ENCODE results near the gene OR1K1.

GRCh38 chr9:122754825-122755224 lies 45.1 kb upstream of the OR1K1 start:
- no peak for TF ChIP-seq SUZ12 (IDR thresholded peaks at IDR 0.05; ENCODE audit: extremely low read depth, insufficient read depth, insufficient read length)
- TF ChIP-seq ZNF274 (IDR thresholded peaks at IDR 0.05; ENCODE audit: low read depth, low read length), result no peak
- no peak for TF ChIP-seq YY1 (IDR thresholded peaks at IDR 0.05; ENCODE audit: insufficient read depth, insufficient read length)

All from NT2/D1 (cell line).